Lung (tissue), 12 donors: Measurements from ENCODE around the gene TEC. TPM values are rescaled to one million over a fixed set of nuclear protein-coding genes. Genes with fewer than 3 reads are reported as not detected.

Experiments used
- ATAC-seq: fragments of 200-7000 bp; cut with Tn5 transposase; one replicate; pipeline ENCODE4 v1.9.1; 2020; ENCODE audit warnings: moderate number of reproducible peaks; ENCODE audit not compliant: insufficient read depth, low FRiP score
- DNase-seq, 3 donors: peaks; one replicate each; pipeline ENCODE4 v3.0.0-alpha.2; 2013 to 2017
- H3K27ac ChIP-seq, 2 donors: one replicate each; pipeline ENCODE4 v1.5.1; 2013; ENCODE audit warnings: mild to moderate bottlenecking in 2 of 2, moderate library complexity in 2 of 2, control low read depth in 1 of 2, inconsistent platforms in 1 of 2, low read depth in 1 of 2, low read length in 1 of 2
- H3K27me3 ChIP-seq, 3 donors: one replicate each; pipeline ENCODE4 v1.5.1; 2013; ENCODE audit warnings: low read length in 2 of 3; ENCODE audit not compliant: control insufficient read depth in 3 of 3, insufficient read depth in 3 of 3
- H3K36me3 ChIP-seq, 4 donors: one replicate each; pipeline ENCODE4 v1.5.1; 2013; ENCODE audit warnings: low read length in 4 of 4, mild to moderate bottlenecking in 1 of 4, moderate library complexity in 1 of 4; ENCODE audit not compliant: control insufficient read depth in 4 of 4, insufficient read depth in 4 of 4
- H3K4me1 ChIP-seq, 5 donors: one replicate each; pipeline ENCODE4 v1.5.1; 2013; ENCODE audit warnings: low read length in 5 of 5, mild to moderate bottlenecking in 2 of 5, moderate library complexity in 1 of 5; ENCODE audit not compliant: control insufficient read depth in 5 of 5, insufficient read depth in 5 of 5
- H3K4me3 ChIP-seq: one replicate; pipeline ENCODE4 v1.5.1; 2013; ENCODE audit warnings: mild to moderate bottlenecking, control low read depth, moderate library complexity
- H3K9ac ChIP-seq, 2 donors: one replicate each; pipeline ENCODE4 v1.5.1; 2013; ENCODE audit warnings: low read length in 2 of 2, control low read depth in 1 of 2; ENCODE audit not compliant: insufficient read depth in 1 of 2
- H3K9me3 ChIP-seq, 4 donors: one replicate each; pipeline ENCODE4 v1.5.1; 2013; ENCODE audit warnings: low read length in 3 of 4, mild to moderate bottlenecking in 1 of 4, moderate library complexity in 1 of 4; ENCODE audit not compliant: control insufficient read depth in 4 of 4, insufficient read depth in 3 of 4
- CTCF ChIP-seq: IDR thresholded peaks from 2 replicates; pipeline ENCODE4 v1.5.1; 2012; ENCODE audit warnings: mild to moderate bottlenecking; ENCODE audit errors: control extremely low read depth, extremely low read depth
- WGBS, 2 donors: extraction: QIAGEN DNeasy Blood & Tissue Kit; methylation state at CpG; one replicate each; pipeline ENCODE4 v1.1.7; 2013; 5-methylcytosine and 5-hydroxymethylcytosine counted together
- polyA plus RNA-seq, 2 donors: library from polyadenylated mRNA; stranded (reverse); fragments of 200-250 nt; gene quantifications; one replicate each; pipeline ENCODE4 v1.2.1, GENCODE V29; 2013
- total RNA-seq, 2 donors: library from RNA; depleted of rRNA in 1 of 2; stranded (reverse); fragments of >200 nt in 1 of 2; gene quantifications; one replicate each; pipeline ENCODE4 v1.2.1, GENCODE V29; 2014 to 2021
- donor health status: control.
- donor health status: control.
- donor health status: Bipolar disorder and iron deficiency.
- donor health status: healthy.
- donor health status: DM: yes; HTN: yes; CAD: no.

The TEC gene
- total and polyA plus RNA-seq, 4 donors, result 2.0 to 19.8 (median 3.1) TPM

GRCh38 chr4:48134081-48134480 is 135.6 kb downstream of the TEC start, which contains the start of gene TXK:
TSS of gene TXK (minus strand) at chr4:48134250. CDS start at chr4:48134170, 80 bp downstream.
- H3K4me1 ChIP-seq, result peaks cover 0 to 21% (median 7%) of the 10 kb centered on the region in 5 donors
- 79 to 83% methylated on average over 5 of the region's 5 CpGs for WGBS, 2 donors
- no peak within 1 kb of the TSS for H3K27ac ChIP-seq

GRCh38 chr4:48133669-48134068 is 136.0 kb downstream of the TEC start:
- Histone ChIP-seq H3K9ac (peak overlapping the region in 1 of 2 donors; percentile 19), H3K9me3 (no peaks in the 10 kb centered on the region), H3K4me3 (no peak overlapping the region), H3K27ac (no peak overlapping the region), H3K27me3 (no peaks in the 10 kb centered on the region), H3K4me1 (peaks cover 0 to 21% (median 7%) of the 10 kb centered on the region in 5 donors), H3K36me3 (peaks cover 0 to 12% (median 5%) of the 10 kb centered on the region in 4 donors)
- DNase-seq, result peak; percentile 77 to 91 (median 87)
- ATAC-seq, result no peak
- no peak for TF ChIP-seq CTCF

More at GRCh38 chr4:48134081-48134480, 135.6 kb downstream of the TEC start, which contains the start of gene TXK:
- DNase-seq, result peak in 1 of 3 donors; percentile 24
- Histone ChIP-seq H3K9me3 (no peaks in the 10 kb centered on the region), H3K36me3 (peaks cover 0 to 12% (median 5%) of the 10 kb centered on the region in 4 donors), H3K4me3 (no peak within 1 kb of the TSS), H3K27me3 (no peaks in the 10 kb centered on the region), H3K9ac (peak within 1 kb of the TSS in 1 of 2 donors; percentile 19)
- ATAC-seq, result no peak
- TF ChIP-seq CTCF, result no peak

- H3K36me3 ChIP-seq, result peaks cover 0 to 5% (median 1%) of the 10 kb centered on the region in 4 donors
- no peak overlapping the region for H3K9ac ChIP-seq
- no peaks in the 10 kb centered on the region for H3K9me3 ChIP-seq
- DNase-seq, result no peak
- 73% methylated on average over 4 of the region's 4 CpGs for WGBS, 2 donors
- no peak overlapping the region for H3K27ac ChIP-seq
- no peak for TF ChIP-seq CTCF
- H3K27me3 ChIP-seq, result no peaks in the 10 kb centered on the region
- no peak overlapping the region for H3K4me3 ChIP-seq
- ATAC-seq, result no peak
- peaks cover 0 to 36% (median 9%) of the 10 kb centered on the region in 5 donors for H3K4me1 ChIP-seq
Observed at GRCh38 chr4:48131736-48132135, 137.9 kb downstream of the TEC start.

GRCh38 chr4:48130100-48130499 is 139.5 kb downstream of the TEC start:
- H3K9me3 ChIP-seq, result no peaks in the 10 kb centered on the region
- no peak for TF ChIP-seq CTCF
- DNase-seq, result no peak
- no peak overlapping the region for H3K9ac ChIP-seq
- WGBS, 2 donors, result 88 to 96% methylated on average over 7 of the region's 7 CpGs
- H3K4me1 ChIP-seq, result peaks cover 0 to 37% (median 9%) of the 10 kb centered on the region in 5 donors
- no peak overlapping the region for H3K4me3 ChIP-seq
- H3K27me3 ChIP-seq, result no peaks in the 10 kb centered on the region
- no peak overlapping the region for H3K27ac ChIP-seq
- ATAC-seq, result no peak
- no peaks in the 10 kb centered on the region for H3K36me3 ChIP-seq
